HG03442 (cell line): ENCODE data around the gene NOS1AP.

Experiments
- ATAC-seq: cut with Tn5 transposase; IDR thresholded peaks from one replicate; pipeline ENCODE4 v1.9.1; 2021; ENCODE audit warnings: mild to moderate bottlenecking, moderate library complexity; ENCODE audit not compliant: unreplicated experiment

NOS1AP gene

DNA sequence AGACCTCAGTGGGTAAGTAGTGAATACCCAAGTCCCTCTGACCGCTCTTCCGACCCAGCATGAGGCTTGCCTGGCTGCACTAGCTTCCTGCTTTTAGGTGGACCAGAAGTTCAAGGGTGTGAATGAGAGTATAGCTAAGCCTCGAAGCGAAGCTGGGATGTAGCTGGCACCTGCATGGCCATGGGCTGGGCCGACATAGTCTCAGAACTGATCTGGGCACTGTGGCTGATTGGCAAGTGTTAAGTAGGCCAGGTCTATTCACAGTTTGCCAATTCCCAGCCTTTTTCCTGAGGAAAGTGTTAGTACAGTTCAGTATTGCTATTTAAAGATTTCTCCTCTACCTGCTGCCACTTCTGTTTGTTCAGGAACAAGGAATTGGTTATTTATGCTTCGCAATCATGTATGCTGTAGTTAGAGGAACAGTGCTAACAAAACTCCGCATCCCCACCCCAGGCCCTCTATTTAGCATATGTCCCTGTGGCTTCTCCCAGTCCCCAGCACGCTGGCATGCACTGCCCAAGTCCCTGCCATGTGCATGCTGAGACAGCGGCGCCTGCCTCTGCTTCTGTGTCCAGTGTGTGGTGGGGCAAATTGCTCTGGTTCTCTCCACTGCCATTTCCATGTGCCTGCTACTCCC lies 290.9 kb downstream of the NOS1AP start:
- ATAC-seq, result no peak

- ATAC-seq, result no peak
Measured at GRCh38 chr1:162360874-162361260, 291.4 kb downstream of the NOS1AP start.

GRCh38 chr1:162361349-162361748 lies 291.9 kb downstream of the NOS1AP start:
- peak; percentile 30 for ATAC-seq

DNA sequence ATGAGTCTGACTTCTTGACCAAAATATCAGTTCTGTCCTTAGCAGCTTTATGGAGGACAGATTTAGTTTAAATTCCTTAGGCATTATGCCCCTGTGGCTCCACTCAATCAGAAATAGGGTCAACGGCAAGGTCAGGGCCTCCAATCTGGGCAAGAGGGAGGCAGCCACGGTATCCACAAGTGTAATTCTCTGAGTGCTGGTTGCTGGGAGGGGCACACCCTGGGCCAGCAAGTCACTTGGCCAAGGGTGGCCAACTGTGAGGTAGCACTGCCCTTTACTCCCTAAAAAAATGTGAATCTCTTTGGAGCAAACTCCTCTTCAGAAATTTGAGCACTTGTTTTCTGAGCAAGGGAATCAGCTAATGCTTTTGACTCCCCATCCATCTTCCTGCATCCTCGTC lies 294.3 kb downstream of the NOS1AP start:
- ATAC-seq, result no peak

- no peak for ATAC-seq
Measured at GRCh38 chr1:162364498-162364897, 295.0 kb downstream of the NOS1AP start.

GRCh38 chr1:162365284-162366020 lies 296.0 kb downstream of the NOS1AP start:
- no peak for ATAC-seq

DNA sequence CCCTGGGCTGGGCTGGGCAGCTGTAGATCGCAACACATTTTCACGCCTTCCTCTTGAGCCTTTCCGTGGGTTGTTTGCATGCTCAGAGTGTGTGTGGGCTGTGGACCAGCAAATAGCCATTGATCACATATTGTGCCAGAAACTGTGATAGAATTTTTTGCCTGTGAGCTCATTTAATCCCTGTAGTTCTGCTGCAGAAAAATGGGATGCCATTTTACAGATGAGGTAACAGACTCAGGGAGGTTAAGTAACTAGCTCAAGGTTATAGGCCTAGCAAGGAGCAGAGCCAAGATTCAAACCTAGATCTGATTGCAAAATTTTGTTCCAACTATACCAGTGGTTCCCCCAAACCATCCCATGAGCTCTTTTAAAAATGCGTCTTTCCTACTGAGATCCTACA lies 296.7 kb downstream of the NOS1AP start:
- ATAC-seq, result no peak

GRCh38 chr1:162366671-162367070 lies 297.2 kb downstream of the NOS1AP start:
- ATAC-seq, result no peak

- ATAC-seq, result no peak
Measured at GRCh38 chr1:162367073-162367472, 297.6 kb downstream of the NOS1AP start.

DNA sequence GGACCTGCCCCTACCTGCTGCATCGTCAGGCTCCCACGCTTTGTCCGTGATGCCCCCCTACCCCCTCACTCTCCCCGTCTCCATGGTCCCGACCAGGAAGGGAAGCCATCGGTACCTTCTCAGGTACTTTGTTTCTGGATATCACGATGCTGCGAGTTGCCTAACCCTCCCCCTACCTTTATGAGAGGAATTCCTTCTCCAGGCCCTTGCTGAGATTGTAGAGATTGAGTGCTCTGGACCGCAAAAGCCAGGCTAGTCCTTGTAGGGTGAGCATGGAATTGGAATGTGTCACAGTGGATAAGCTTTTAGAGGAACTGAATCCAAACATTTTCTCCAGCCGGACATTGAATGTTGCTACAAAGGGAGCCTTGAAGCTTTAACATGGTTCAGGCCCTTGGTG lies 298.3 kb downstream of the NOS1AP start:
- ATAC-seq, result no peak

- no peak for ATAC-seq
Measured at GRCh38 chr1:162368451-162368850, 299.0 kb downstream of the NOS1AP start.

DNA sequence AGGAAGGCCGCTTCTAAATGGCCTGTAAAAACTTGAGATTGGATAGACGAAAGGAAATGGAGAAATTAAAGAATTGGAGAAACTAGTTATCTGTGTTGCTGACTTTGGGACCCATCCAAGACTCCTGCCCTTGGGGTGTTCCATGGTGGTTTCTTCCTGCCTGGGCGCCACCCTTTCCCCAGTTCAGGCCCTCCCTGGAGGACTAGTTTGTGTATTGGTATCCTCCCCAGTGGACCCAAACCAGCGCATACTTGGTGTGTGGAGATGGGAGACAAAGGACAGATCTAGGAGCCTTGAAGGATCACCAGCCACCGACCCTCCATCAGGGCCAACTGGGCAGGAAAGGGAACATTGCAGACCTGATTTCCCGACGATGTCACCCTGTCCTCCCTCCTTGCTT lies 300.1 kb downstream of the NOS1AP start:
- no peak for ATAC-seq

- no peak for ATAC-seq
Measured at GRCh38 chr1:162370161-162370560, 300.7 kb downstream of the NOS1AP start.

DNA sequence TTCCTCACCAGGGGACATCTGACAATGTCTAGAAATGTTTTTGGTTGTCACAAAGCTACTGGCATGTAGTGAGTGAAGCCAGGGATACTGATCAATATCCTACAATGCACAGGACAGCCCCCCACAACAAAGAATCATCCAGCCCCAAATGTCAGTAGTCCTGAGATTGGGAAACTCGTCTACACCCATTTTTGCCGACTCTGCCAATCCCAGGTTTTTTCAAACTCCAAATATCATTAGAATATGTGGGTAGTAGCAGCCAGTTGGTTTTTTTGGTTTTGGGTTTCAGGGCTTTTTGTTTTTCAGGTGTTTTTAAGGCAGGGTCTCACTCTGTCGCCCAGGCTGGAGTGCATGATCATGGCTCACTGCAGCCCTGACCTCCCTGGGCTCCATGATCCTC lies 301.2 kb downstream of the NOS1AP start:
- ATAC-seq, result no peak

DNA sequence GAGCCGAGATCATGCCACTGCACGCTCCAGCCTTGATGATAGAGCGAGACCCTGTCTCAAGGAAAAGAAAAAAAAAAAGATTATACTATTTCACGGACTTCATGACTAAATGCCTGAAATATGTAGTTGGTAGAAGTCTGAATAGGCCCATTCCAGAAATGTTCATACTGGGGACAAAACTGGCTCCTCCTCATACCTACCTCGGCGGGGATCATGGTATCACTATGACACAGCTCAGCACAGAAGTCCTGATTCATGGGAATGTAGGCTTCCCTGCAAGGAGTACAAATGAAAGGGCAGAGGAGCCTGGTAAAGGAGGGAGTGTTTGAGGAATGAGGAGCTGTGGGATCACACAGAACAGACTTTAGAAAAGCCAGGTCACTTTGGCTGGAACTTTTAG lies 302.1 kb downstream of the NOS1AP start:
- no peak for ATAC-seq

DNA sequence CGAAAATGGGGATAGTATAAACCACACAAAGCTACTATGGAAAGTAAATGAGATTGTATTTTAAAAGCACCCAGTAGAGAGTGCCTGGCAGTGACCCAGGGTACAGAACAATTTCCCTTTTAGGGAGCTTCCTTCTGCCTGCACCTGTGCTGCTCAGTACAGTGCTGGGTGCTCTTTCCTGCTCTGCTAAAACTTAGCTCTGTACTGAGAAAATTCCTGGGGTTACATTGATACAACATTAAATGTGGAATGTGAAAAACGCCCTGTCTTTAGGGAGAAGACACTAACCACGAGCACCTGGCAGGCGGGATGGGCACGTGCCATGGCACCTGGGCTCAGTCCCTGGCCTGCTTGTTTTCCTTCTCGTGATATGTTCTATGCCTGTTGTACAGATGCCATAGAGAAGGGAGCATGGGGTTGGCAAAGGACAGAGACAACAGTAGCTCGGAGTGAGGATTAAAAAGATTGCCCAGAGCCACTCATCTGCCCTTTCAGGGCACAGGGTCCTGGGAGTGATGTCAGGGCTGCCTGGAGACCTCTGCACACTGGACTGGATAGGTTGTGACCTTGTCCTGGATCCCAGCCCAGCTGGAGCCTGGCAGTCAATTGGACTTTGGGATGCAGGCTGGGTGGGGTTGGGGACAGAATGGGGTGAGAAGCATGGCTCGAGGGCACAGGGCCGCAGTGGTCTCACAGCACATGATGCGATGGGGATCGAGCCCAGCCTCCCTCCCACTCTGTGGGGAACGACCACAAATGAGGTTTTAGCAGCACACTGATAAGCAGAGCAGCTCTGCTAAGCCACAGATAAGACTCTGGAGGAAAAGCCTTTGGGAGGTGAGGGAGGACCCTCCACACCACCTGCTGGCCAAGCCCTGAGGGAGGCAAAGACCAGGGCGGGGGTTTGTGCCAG lies 302.9 kb downstream of the NOS1AP start:
- ATAC-seq, result no peak

- no peak for ATAC-seq
Measured at GRCh38 chr1:162373072-162373427, 303.6 kb downstream of the NOS1AP start.

- ATAC-seq, result no peak
Measured at GRCh38 chr1:162373541-162374260, 304.2 kb downstream of the NOS1AP start.

- no peak for ATAC-seq
Measured at GRCh38 chr1:162374406-162374805, 304.9 kb downstream of the NOS1AP start.

GRCh38 chr1:162375463-162375862 lies 306.0 kb downstream of the NOS1AP start:
- ATAC-seq, result no peak

GRCh38 chr1:162376691-162377090 lies 307.2 kb downstream of the NOS1AP start, which contains the start of gene SPATA46:
Gene SPATA46, minus strand, starts transcription at chr1:162376854. Its CDS starts 64 bp downstream, at chr1:162376790.
- ATAC-seq, result no peak
